ENCODE results near the gene RGS16. TPM values are rescaled to one million over a fixed set of nuclear protein-coding genes. Genes with fewer than 3 reads are reported as not detected.

The RGS16 gene
- total RNA-seq, 1 donor from 2014 or later, result 12.5 TPM

DNA sequence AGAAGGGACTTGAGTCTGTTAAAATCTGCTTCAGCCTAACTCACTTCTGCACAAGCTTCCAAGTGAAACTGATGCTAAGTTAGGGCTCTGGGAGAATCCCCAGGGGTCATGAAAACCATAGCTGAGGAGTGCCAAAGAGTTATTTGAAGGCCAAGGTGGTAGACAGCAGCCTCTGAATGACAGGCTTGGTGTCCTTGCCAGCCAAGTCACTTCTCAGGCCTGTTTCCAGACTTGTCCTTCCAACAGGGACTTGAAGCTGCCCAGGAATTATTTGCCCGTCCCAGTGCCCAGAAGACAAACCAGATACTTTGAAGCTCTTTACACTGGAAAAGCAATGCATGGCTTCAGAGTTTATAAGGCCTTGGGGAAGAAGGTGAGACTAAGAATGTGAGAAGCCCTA, 48.7 kb downstream of the RGS16 start:
- no peaks in the 10 kb centered on the region for H3K4me1 ChIP-seq
- no peak overlapping the region for H2AFZ ChIP-seq (replicated peaks)
- no peaks in the 10 kb centered on the region for H3K9me3 ChIP-seq (ENCODE audit: low read depth)
- H3K36me3 ChIP-seq, result no peaks in the 10 kb centered on the region
- H3K9ac ChIP-seq, result no peak overlapping the region
- no peak overlapping the region for H3K4me2 ChIP-seq
- no peaks in the 10 kb centered on the region for H3F3A ChIP-seq (ENCODE audit: low read depth)
- H3K79me2 ChIP-seq (ENCODE audit: low read depth), result no peaks in the 10 kb centered on the region
- H3K4me3 ChIP-seq, result no peak overlapping the region
- TF ChIP-seq EZH2phosphoT487 (IDR thresholded peaks at IDR 0.05), result no peak
- TF ChIP-seq EZH2 (IDR thresholded peaks at IDR 0.05), result no peak
- TF ChIP-seq, protein P1, sequence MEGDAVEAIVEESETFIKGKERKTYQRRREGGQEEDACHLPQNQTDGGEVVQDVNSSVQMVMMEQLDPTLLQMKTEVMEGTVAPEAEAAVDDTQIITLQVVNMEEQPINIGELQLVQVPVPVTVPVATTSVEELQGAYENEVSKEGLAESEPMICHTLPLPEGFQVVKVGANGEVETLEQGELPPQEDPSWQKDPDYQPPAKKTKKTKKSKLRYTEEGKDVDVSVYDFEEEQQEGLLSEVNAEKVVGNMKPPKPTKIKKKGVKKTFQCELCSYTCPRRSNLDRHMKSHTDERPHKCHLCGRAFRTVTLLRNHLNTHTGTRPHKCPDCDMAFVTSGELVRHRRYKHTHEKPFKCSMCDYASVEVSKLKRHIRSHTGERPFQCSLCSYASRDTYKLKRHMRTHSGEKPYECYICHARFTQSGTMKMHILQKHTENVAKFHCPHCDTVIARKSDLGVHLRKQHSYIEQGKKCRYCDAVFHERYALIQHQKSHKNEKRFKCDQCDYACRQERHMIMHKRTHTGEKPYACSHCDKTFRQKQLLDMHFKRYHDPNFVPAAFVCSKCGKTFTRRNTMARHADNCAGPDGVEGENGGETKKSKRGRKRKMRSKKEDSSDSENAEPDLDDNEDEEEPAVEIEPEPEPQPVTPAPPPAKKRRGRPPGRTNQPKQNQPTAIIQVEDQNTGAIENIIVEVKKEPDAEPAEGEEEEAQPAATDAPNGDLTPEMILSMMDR (IDR thresholded peaks at IDR 0.05), result no peak
- H4K20me1 ChIP-seq (ENCODE audit: low read depth), result no peaks in the 10 kb centered on the region
- peaks cover 5% of the 10 kb centered on the region for H3K27me3 Mint-ChIP-seq (ENCODE audit: insufficient read depth, low read depth)
- no peak overlapping the region for H3K27ac ChIP-seq
- H3K4me1 Mint-ChIP-seq, result no peaks in the 10 kb centered on the region
- no peak overlapping the region for H3K27ac Mint-ChIP-seq
- no peaks in the 10 kb centered on the region for H3K27me3 ChIP-seq
- H3K4me3 Mint-ChIP-seq, result no peak overlapping the region
- H3K36me3 Mint-ChIP-seq, result no peaks in the 10 kb centered on the region
- DNase-seq (ENCODE audit: low spot score), result no peak
- H3K9me3 Mint-ChIP-seq, result peaks cover 10% of the 10 kb centered on the region

DNA sequence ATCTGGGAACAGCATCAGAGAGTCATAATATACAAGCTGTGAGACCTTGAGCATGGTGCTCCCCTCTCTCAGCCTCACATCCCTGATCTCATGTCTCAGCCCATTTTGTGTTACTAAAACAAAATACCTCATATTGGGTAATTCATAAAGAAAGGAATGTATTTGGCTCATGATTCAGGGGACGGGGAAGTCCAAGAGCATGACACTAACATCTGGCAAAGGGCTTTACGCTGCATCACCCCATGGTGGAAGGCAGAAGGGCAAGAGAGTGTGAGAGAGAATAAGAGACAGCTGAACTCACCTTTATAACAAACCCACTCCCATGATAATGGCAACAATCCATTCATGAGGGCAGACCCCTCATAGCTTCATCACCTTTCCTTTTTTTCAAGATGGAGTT, 51.7 kb downstream of the RGS16 start:
- Histone ChIP-seq H3K4me3 (no peak overlapping the region), H3F3A (ENCODE audit: low read depth) (no peaks in the 10 kb centered on the region), H3K9ac (no peak overlapping the region), H3K27me3 (no peaks in the 10 kb centered on the region), H3K4me1 (no peaks in the 10 kb centered on the region), H3K4me2 (no peak overlapping the region), H3K79me2 (ENCODE audit: low read depth) (no peaks in the 10 kb centered on the region), H3K27ac (no peak overlapping the region), H4K20me1 (ENCODE audit: low read depth) (no peaks in the 10 kb centered on the region), H3K36me3 (no peaks in the 10 kb centered on the region), H3K9me3 (ENCODE audit: low read depth) (no peaks in the 10 kb centered on the region), H2AFZ (replicated peaks) (no peak overlapping the region)
- DNase-seq (ENCODE audit: low spot score), result no peak
- Mint-ChIP-seq H3K9me3 (peaks cover 10% of the 10 kb centered on the region), H3K4me3 (no peak overlapping the region), H3K36me3 (no peaks in the 10 kb centered on the region), H3K27ac (no peak overlapping the region), H3K4me1 (no peaks in the 10 kb centered on the region), H3K27me3 (ENCODE audit: insufficient read depth, low read depth) (peaks cover 5% of the 10 kb centered on the region)
- TF ChIP-seq EZH2phosphoT487 (IDR thresholded peaks at IDR 0.05) (no peak), EZH2 (IDR thresholded peaks at IDR 0.05) (no peak)
- TF ChIP-seq, protein P1 (IDR thresholded peaks at IDR 0.05), result no peak

DNA sequence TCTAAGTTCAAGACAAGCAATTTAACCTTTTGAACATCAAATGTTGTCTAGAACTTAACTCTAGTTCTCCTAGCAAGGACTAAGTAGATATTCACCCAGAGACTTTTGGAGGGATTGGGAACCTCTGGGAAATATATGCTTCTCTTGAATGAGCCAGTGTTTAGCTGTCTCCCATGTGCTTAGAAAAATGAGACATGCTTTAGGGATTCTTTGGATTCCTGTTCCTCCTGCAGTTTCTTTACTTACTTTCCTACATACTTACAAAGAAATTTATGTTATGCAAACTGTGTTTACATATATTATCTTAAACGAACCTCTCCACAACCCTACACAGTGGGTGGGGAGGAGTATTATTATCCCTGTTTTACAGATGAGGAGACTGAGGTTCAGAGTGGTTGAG, 54.4 kb downstream of the RGS16 start:
- H3K4me2 ChIP-seq, result no peak overlapping the region
- no peaks in the 10 kb centered on the region for H3F3A ChIP-seq (ENCODE audit: low read depth)
- H3K9me3 Mint-ChIP-seq, result peaks cover 13% of the 10 kb centered on the region
- no peak overlapping the region for H3K4me3 Mint-ChIP-seq
- no peaks in the 10 kb centered on the region for H3K36me3 Mint-ChIP-seq
- H3K27ac Mint-ChIP-seq, result no peak overlapping the region
- H3K4me3 ChIP-seq, result no peak overlapping the region
- no peak overlapping the region for H3K9ac ChIP-seq
- no peaks in the 10 kb centered on the region for H3K9me3 ChIP-seq (ENCODE audit: low read depth)
- no peaks in the 10 kb centered on the region for H4K20me1 ChIP-seq (ENCODE audit: low read depth)
- H2AFZ ChIP-seq (replicated peaks), result no peak overlapping the region
- no peaks in the 10 kb centered on the region for H3K4me1 ChIP-seq
- no peak overlapping the region for H3K27ac ChIP-seq
- no peaks in the 10 kb centered on the region for H3K36me3 ChIP-seq
- H3K79me2 ChIP-seq (ENCODE audit: low read depth), result no peaks in the 10 kb centered on the region
- H3K27me3 Mint-ChIP-seq (ENCODE audit: insufficient read depth, low read depth), result peaks cover 5% of the 10 kb centered on the region
- no peak for DNase-seq (ENCODE audit: low spot score)
- no peak for TF ChIP-seq EZH2phosphoT487 (IDR thresholded peaks at IDR 0.05)
- TF ChIP-seq EZH2 (IDR thresholded peaks at IDR 0.05), result no peak
- TF ChIP-seq, protein P1 (IDR thresholded peaks at IDR 0.05), result no peak
- no peaks in the 10 kb centered on the region for H3K27me3 ChIP-seq
- H3K4me1 Mint-ChIP-seq, result no peaks in the 10 kb centered on the region

Measured in neural progenitor cell (in vitro differentiated cells).